NOMO-1 treated with DMSO at 0.1 percent for 48 hours (cell line): Measurements from ENCODE around the gene TAP2.

ENCODE experiments used
- DNase-seq: peaks from one replicate; lab custom pipeline; 2025; ENCODE audit not compliant: unreplicated experiment; lab: John Stamatoyannopoulos, UW

The TAP2 gene

DNA sequence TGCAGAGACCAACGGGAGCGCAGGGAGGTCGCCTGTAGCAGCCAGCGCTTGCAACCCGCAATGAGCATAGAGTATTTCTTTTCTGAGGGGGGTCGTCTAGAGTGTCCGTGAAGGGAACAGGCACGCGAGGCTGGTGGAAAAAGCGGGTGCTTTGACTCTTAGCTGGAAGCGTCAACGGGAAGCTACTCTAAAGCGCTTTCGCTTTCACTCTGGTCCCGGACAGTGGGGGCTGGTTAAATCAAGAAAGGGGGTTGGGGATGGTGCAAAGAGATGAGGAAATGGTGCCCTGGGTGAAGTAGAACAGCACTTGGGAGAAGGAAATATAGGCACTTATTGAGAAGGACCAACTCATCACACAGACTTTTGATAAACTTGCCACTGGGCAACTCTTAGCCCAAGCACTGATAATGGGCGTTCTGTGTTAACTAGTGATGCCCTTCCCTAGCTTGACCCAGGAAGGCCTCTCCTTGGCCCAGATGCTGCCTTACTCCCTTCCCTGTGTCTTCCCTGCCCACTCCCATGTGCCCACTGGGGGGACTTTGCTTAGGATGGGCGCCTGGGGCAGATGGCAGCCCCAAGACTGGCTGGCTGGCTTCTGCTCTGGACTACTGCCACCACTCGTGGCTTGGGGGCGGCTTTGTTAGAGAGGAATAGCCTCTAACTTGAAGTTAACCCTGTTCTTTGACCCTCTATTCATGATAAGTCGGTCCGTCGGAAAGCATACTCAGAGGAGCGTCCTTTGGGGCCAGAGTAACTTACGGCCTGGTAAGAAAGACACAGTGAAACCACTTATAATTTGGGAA is 16.0 kb upstream of the TAP2 start:
- peak; percentile 43 for DNase-seq

DNA sequence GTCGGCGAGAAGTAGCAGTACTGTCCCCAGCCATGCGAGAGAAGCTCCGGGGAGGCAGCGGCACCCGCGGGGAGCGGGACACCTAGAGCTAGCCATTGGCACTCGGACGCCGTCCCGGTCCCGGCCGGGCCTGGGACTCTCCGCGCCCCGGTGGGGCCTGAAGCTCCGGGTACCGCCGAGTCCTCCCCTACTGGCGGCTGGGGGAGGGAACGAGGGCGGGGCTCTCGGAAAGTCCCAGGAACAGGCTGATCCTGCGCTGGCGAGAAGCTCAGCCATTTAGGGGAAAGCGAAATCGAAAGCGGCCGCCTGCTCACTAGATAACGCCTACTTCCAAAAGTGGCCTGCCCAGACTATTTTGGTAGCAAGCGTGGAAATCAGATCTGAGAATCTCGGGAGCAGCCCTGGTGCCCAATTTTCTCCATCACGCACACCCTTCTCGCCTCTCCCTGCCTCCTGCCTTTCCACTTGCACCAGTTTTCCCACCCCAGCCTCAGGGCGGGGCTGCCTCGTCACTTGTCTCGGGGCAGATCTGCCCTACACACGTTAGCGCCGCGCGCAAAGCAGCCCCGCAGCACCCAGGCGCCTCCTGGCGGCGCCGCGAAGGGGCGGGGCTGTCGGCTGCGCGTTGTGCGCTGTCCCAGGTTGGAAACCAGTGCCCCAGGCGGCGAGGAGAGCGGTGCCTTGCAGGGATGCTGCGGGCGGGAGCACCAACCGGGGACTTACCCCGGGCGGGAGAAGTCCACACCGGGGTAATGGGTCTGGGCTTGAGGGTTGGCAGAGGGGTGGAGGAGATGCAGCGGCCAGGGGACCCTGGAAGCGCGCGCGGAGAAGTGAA is 15.2 kb upstream of the TAP2 start, which contains the start of the genes PSMB9 and TAP1:
Gene PSMB9 (plus strand): TSS at position 652 of the 835 bp plus-strand sequence. CDS start 38 bp downstream, at position 690.
Gene TAP1 (minus strand): TSS at position 164 of the 835 bp plus-strand sequence. CDS start 68 bp downstream, at position 96.
- DNase-seq = peak; percentile 91

DNA sequence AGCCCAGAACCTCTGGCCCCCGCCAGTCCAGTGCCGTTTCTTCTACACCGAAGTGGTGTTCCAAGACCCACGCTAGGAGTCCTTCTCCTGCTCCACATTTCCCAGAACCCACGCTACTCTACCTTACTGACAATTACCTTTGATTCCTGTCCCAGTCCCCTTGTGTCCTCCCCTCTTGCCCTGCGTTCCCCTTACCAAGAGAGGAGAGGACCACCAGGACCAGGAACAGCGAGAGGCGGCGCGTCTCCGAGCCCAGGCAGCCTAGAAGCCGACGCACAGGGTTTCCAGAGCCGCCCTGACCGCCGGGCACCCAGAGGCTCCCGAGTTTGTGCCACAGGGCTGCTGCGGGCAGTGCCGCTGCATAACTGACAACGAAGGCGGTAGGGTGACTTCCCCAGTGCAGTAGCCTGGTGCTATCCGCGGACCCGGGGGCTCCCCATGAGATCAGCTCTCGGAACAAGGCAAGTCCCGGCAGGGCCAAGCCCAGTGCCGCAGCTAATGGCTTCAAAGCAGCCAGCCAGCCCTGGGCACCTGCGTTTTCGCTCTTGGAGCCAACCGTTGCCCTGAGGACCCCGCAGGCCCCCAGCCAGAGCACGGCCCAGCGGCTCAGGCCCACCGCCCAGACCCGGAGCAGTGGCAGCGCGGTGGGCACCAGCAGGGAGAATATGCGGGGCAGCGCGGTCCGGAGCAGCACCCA is 14.5 kb upstream of the TAP2 start:
- DNase-seq = peak; percentile 40

DNA sequence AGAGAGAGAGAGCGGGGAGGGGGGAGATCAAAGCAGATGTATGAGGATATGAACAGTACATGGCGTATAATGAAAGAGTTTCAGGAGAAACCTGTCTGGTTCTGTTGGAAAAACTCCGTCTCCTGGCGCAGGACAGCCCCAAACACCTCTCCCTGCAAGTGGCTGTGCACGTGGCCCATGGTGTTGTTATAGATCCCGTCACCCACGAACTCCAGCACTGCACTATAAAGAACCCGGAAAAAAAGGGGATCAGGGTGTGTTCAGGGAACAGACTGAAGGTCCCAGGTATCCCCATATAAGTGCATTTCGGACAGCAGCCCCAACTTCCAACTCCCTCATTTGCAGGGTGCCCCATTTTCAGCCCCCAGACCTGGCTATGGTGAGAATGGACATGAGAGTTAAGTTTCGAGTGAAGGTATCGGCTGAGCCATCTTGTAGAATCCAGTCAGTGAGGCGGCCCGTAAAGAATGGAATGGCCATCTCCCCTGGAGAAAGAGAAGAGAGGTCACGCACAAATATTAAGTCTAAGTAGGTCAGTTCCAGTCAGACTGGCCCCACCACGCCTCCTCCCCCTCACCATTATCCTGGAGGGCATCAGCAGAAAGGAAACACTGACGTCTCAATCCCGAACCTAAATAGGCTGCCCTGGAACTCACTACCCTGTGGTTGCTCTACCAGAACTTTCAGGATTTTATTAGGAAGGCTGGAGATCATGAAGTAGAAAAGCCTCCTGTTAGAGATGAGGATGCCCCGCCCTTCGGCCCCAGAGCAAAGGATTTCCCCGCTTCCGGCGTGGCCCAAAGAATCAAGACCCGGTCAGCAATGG is 13.7 kb upstream of the TAP2 start:
- no peak for DNase-seq

DNA sequence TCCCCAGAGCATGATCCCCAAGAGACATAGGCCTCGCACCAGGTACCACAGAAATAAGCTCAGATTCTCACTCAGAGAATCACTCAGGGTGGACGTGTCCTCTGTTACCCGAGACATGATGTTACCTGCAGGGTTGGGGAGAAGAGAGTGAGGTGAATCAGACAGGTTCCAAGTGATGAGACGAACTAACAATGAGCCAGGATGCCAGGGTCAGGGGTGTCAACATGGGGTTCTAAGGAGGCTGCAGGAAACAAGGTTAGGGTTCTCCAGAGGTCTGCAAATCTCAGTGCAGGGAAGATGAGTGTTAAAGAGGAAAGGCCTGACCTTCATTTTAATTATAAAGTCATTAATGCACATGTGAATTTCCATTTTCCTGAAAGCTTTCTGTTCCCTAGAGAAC is 12.5 kb upstream of the TAP2 start:
- DNase-seq = no peak

DNA sequence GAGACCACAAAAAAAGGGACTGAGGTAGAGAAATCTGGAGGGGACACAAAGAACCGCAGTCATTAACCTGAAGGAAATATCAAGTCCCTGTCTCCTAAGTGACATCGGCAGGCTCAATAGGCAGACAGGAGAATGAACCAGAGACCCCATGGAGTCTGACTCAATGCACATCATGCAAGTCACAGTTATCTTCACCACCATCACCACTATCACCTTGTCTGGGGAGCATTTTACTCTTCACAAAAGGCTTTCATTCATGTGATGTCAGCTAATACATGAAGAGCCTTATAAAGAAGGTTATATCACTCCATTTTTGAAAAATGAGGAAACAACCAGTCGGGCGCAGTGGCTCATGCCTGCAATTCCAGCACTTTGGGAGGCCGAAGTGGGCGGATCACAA is 10.6 kb upstream of the TAP2 start:
- no peak for DNase-seq

DNA sequence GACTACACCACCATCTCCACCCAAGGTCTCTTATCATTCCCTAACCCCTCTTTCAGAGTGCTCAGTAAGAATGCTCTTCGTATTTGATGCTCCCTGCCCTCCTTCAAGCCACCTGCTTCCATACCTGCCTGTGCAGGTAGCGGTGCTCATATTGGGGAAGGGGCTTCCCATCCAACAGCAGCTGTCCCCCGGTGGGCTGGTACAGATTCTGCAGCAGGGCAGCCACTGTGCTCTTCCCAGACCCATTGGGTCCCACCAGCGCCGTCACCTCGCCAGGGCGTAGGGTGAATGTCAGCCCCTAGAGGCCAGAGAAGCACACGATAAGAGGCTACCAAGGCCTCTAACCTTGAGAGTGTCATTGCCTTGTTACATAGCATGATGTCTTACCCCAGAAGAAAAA is 9.3 kb upstream of the TAP2 start:
- DNase-seq = no peak

DNA sequence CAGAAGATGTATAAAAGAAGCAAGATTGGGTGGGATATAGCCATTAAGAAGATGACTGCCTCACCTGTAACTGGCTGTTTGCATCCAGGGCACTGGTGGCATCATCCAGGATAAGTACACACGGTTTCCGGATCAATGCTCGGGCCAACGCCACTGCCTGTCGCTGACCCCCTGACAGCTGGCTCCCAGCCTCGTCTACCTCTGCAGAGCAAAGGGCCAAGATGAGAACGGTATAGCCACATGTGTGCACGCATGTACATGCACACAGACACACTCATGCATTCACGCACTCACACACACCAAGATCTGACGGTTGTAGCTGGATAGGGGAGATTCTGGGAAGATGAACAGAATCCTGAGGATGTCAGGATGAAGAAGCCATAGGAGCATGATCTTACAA is 8.5 kb upstream of the TAP2 start:
- no peak for DNase-seq

DNA sequence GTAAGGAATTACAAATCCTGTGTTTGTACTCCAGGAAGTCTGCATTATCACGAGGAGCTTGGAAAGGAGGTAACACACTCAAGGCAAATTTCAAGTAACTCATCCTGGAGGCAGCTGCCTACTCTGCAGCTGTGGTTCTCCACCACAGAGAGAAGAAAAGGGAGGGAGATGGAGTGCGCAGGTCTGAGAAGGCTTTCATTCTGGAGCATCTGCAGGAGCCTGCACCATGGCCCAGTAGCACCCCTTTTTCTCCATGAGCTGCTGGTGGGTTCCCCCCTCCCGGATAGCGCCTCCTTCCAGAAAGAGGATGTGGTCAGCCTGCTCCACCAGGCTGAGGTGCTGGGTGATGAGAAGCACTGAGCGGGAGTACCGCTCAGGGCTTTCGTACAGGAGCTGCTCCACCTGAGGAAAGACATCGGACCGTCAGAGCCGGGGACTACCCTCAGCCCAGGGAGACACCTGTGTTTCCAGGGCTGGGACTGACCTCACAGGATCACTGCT is 6.9 kb upstream of the TAP2 start:
- DNase-seq = peak; percentile 42

DNA sequence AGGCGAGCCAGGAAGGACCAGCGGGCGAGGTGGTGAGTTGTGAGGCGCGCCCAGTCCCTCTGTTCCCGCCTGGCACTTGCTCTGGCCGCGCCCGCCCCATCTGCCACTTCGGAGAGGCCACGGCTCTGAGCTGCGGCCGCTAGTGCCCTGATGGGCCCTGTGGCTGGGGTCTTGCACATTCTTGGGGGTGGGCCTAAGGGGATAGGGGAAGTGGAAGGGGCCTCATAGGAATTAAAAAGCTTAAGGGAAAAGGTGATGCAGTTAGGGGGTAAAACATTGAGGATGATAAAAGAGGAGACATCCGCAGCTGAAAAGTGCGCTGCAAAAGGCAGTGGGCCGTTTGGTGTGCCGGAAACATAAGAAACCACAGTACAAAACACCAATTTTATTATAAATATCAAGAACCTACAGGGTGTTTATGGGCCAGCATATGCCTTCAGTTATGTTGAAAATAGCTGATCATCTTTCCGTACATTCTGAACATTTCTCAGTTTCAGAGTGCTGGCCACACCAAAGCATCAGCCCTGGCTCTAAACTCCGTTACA is 6.4 kb upstream of the TAP2 start:
- DNase-seq = no peak

DNA sequence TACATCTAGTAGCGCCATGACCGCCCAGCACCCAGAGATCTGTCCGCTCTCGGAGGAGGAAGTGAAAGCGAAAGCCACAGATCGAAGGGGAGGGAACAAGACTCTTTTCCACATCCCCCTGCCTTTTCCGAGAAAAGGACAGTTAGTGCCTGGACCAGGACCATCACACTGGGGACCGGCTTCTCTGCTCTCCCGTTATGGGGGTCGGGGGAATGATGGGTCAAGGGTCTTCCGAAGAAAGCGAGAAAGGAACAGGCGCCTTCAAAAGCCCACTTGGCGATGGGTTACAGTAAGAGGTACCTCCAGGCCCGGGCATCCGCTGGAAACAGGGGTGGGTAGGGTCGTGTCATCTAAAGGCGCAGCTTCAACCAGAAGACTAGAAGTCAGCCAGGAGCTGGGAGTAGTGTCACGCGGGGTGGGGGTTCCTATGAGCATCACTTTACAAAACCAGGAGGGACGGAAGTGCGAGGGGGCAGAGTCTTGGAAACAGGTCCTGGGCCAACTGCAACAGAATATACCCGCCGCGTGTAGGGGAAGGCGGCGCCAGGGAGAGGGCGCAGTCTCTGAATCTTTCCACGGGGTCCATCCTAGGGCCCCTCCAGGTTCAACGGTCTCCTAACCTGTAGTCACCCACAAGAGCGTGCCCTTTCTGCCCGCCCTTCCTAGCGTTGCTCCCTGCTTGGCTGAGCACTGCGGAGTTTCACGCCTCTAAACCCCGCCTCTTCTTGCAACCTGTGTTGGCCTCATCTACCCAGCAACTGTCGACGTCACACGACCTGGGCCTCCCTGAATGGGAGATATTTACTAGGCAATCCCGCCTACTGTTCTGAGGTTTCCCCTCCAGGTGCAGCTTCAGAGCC is 5.7 kb upstream of the TAP2 start, which contains the start of gene PSMB8:
Gene PSMB8 (minus strand): TSS at position 69 of the 860 bp plus-strand sequence. CDS start 51 bp downstream, at position 18.
- DNase-seq = peak; percentile 97

DNA sequence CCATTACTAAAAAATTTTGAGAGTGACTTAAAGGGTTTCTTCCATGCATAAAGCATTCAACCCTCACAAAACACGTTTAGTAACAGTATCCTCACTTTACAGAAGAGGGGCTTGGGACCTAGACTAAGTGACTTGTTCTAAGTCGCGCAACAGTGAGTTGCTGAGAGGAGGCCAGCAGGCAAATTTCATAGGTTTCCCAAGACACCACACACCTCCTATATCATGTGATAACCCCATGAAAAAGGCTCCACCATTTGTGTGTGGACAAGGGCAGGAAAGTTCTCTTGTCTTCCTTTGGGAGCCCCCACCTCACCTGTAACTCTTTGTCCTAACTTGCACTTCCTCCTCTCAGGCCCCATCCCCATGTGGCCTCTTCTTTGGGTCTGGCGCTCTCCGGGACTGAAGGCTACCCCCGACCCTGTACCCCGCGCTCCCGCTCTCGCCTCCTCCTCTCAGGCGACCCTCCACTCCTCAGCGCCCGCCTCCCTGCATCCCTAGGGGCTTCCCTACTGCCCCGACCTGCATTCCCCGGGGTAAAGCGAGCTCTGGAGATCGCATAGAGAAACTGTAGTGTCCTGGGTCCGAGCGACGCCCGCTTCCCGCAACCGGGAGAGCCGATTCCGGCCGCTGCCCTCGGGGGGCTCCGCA is 4.9 kb upstream of the TAP2 start:
- DNase-seq = peak; percentile 25

DNA sequence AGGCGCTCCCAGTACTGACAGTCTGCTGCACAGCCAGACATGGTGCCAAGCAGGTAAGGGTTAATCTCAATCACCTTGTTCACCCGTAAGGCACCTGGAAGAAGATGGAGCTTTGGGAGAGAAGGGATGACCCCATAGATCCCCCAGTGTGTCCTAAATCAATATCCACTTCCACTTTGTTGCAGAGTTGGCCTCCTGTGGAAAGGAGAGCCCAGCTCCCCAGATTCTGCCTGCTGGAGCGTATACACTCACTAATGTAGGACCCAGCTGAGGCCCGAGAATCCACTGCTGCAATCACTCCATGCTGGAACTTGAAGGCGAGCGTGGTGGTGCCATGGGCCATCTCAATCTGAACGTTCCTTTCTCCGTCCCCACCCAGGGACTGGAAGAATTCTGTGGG is 4.2 kb upstream of the TAP2 start:
- no peak for DNase-seq

DNA sequence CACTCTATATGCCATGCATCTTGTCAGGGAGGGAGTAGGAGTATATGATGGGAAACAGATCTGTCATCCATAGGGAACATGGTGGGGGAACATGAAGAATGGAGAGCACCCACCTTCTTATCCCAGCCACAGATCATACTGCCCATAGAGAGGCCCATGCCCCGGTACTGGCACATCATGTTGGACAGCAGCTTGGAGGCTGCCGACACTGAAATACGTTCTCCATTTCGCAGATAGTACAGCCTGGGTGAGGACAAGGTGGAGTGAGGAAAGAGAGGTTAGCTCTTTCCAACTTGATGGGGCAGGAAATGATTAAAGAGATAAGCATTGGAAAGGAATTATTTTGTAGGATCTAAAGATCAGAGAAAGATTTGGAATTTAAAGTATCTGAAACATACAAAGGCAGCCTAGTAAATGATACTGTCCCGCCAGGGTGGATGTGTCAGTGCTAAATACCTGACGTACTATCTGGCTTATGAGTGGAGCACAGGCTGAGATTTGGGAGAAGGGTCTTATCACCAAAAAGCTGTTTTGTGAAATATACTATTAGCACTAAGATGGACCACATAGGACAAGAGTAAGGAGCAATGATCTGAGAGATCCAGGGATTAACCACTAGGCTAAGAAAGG is 3.6 kb upstream of the TAP2 start:
- no peak for DNase-seq

DNA sequence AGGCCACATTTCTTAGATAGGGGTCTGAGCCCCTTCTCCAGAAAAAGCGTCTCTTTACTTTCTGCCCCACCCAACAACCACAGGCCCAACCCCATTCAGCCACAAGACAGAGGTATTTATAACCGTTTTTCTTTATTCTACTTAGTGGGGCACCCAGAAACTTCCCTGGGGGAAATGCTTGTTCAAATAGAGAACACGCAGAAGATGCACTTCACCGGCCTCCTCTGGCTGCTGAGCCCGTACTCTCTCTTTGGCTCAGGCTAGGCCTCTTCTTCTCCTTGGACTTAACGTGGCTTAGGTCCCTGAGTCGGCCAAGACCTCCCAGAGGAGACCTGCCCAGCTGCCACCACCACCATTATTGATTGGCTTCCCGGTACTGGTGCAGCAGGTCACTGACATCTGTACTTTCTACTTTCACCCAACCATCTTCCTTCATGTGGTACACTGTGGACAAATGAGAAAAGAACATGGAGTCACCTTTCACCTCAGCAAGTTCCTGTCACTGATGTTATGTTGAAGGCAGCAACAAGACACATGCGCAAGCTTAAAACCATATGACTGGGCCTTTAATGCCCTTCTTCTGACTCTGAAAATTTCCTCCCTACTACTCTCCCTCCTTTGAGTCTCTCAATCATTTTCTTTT is 2.2 kb upstream of the TAP2 start:
- no peak for DNase-seq

DNA sequence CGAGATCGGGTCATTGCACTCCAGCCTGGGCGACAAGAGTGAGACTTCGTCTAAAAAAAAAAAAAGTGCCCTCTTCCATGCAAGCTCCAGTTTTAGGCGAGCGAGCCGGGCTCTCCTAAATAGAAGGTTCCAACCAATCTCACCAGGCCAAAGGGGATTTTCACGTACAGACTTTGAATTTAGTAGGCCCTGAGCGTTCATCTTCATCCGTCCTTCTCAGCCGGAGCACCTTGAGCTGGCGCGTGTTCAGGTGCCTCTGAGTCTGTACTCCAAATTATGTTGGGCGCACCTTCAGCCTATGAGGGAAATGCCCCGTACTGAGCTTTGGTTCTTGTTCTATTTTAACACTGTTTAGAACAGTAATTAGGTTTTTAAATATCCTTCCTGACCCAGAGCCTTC is 817 bp upstream of the TAP2 start:
- DNase-seq = no peak

DNA sequence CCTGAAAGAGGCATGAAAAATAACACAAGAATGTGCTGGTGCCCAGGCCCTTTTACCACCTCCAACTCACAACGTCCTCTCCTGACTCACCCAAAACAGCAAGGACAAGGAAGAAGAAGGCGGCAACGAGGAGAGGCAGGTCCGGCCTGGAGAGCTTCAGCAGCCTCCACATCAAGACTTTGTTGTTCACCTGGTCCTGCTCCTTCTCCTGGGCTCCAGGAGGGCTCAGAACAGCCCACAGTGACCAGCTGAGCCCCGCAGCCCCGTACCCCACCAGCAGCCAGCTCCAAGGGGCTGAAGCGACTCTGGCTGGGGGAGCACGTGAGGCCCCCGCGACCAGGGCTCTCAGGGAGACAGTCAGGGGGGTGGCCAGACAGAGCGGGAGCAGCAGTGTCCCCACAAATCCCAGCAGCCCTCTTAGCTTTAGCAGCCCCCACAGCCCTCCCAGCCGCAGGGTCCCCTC is 857 bp downstream of the TAP2 start:
- DNase-seq = no peak
